ENCODE data around the gene OPTN.
A peak's percentile ranks its signal among the peaks of the same experiment; 100 is the strongest.
"Not testable (repeated sequence)": the region's sequence is repeated elsewhere in the genome, so short reads cannot be mapped to it uniquely, and the experiment has no call there.

OPTN gene

GRCh38 chr10:13099666-13100348, at the start of gene OPTN:
TSS of gene OPTN (plus strand) at chr10:13100163. CDS start at chr10:13109123, 8,960 bp downstream.
- peak; percentile 84 for DNase-seq

- DNase-seq, result no peak
Observed at GRCh38 chr10:13051126-13051694, 48.8 kb upstream of the OPTN start.

GRCh38 chr10:13053208-13053607, 46.8 kb upstream of the OPTN start:
- not testable (repeated sequence) for DNase-seq

- DNase-seq, result no peak
Observed at GRCh38 chr10:13053794-13054462, 46.0 kb upstream of the OPTN start.

GRCh38 chr10:13054844-13055243, 45.1 kb upstream of the OPTN start:
- DNase-seq, result no peak

GRCh38 chr10:13056456-13057077, 43.4 kb upstream of the OPTN start:
- DNase-seq, result no peak

- no peak for DNase-seq
Observed at GRCh38 chr10:13062803-13063202, 37.2 kb upstream of the OPTN start.

GRCh38 chr10:13066527-13066926, 33.4 kb upstream of the OPTN start:
- no peak for DNase-seq

GRCh38 chr10:13067431-13067830, 32.5 kb upstream of the OPTN start:
- DNase-seq, result no peak

- no peak for DNase-seq
Observed at GRCh38 chr10:13068071-13068470, 31.9 kb upstream of the OPTN start.

GRCh38 chr10:13068484-13068883, 31.5 kb upstream of the OPTN start:
- DNase-seq, result no peak

GRCh38 chr10:13072339-13072738, 27.6 kb upstream of the OPTN start:
- DNase-seq, result no peak

- DNase-seq, result peak; percentile 42
Observed at GRCh38 chr10:13074563-13075451, 25.2 kb upstream of the OPTN start.

GRCh38 chr10:13078912-13079775, 20.8 kb upstream of the OPTN start:
- DNase-seq, result no peak

GRCh38 chr10:13079776-13080050, 20.2 kb upstream of the OPTN start:
- DNase-seq, result no peak

- DNase-seq, result no peak
Observed at GRCh38 chr10:13080643-13081042, 19.3 kb upstream of the OPTN start.

- not testable (repeated sequence) for DNase-seq
Observed at GRCh38 chr10:13083700-13084099, 16.3 kb upstream of the OPTN start.

- DNase-seq, result no peak
Observed at GRCh38 chr10:13086056-13086455, 13.9 kb upstream of the OPTN start.

GRCh38 chr10:13087601-13087985, 12.4 kb upstream of the OPTN start:
- DNase-seq, result no peak

- no peak for DNase-seq
Observed at GRCh38 chr10:13087986-13088618, 11.9 kb upstream of the OPTN start.

GRCh38 chr10:13089345-13089744, 10.6 kb upstream of the OPTN start:
- no peak for DNase-seq

GRCh38 chr10:13090289-13090688, 9.7 kb upstream of the OPTN start:
- DNase-seq, result no peak

All from CD4-positive, alpha-beta T cell treated with Interleukin-21 for 1 hour (primary cell).